DMS53 treated with DMSO at 0.1 percent for 48 hours (cell line): ENCODE data around the gene RIPOR2.

Experiments
- DNase-seq: peaks from one replicate; lab custom pipeline; 2025; ENCODE audit not compliant: unreplicated experiment; lab: John Stamatoyannopoulos, UW

The RIPOR2 gene

DNA sequence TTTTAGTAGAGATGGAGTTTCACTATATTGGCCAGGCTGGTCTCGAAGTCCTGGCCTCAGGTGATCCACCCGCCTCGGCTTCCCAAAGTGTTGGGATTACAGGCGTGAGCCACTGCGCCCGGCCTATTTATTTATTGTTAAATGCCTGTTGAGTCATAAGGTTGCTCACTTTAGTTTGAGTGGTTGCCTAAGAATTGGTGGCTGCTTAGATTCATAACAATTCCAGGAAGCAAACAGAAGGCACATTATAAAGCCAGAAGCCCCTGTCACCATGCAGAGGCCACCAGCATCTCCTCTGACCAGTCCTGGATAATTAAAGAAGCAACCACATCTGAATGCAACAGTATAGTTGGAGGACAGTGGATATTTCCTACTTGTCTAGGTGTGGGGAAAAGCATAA, 113.1 kb downstream of the RIPOR2 start:
- no peak for DNase-seq

DNA sequence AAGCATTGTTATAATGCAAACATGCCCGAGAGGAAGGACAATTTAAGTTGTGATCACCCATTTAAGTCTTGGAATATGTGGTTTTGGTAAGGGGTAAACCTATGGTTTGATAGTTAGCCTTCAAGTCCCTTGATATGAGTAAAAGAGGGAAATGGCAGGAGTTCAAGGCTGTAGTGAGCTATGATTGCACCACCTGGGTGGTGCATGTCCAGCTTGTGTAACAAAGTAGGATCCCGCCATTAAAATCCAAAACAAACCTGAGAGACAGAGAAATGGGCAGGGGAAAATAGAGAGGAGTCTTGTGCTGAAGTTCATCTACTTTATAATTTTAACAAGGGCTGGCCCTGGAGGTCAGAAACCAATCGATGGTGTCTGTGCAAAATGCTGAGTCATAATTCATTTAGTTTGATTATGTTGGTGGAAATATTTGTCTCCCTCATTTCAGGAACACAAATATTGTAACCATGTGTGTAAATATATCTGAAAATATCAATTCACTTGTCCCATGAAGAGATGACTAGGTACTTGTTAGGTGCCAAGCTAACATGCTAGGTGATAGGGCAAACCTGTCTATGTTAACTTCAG, 113.8 kb downstream of the RIPOR2 start:
- no peak for DNase-seq

DNA sequence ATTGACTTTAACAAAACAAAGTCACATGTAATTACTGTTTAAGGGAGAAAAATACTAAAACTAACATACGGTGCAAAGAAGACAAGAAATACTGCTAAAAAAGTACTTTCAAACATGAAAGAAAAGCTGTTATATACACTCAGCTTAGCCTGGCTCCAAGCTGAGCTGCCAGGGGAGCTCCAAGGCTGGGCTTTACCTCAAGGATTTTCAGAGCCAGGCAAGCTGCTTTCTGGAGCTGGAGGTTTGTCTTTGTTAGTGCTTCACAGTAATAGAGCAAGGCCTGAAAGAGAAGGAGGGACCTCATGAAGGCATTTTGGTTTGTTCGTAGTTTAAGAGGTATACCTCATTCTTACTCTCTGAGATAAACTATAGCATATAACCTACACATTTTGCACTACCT, 117.4 kb downstream of the RIPOR2 start:
- DNase-seq: no peak

DNA sequence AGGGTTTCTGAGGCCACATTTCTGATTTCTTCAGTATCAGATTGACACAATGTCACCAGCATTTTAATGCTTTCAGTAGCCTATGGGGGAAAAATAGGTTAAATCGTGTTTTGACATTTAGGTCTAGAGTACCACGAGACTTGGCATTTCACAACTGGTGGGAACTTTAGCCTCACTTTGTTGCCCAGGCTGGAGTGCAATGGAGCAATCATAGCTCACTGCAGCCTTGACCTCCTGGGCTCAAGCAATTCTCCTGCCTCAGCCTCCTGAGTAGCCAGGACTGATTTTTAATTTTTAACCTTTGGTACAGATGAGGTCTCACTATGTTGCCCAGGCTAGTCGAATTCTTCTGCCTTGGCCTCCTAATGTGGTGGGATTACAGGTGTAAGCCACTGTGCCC, 126.0 kb downstream of the RIPOR2 start:
- no peak for DNase-seq

DNA sequence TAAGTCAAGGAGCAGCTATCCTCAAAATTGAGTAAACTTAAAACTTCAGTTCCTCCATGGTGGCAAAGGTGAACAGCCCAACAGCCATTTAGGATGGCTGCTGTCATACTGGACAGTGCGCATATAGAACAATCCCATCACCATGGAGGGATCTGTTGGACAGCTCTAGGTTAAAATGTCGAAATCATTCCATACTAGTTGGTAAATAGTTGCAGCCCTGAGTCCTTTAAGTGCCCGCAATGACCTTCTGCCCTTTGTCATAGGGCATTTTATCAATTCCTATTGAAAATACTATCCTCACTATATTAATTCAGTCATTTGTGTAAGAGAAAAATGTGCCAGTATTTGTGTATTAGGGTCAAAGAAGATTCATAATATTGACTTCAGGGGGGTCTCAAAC, 128.2 kb downstream of the RIPOR2 start:
- no peak for DNase-seq

DNA sequence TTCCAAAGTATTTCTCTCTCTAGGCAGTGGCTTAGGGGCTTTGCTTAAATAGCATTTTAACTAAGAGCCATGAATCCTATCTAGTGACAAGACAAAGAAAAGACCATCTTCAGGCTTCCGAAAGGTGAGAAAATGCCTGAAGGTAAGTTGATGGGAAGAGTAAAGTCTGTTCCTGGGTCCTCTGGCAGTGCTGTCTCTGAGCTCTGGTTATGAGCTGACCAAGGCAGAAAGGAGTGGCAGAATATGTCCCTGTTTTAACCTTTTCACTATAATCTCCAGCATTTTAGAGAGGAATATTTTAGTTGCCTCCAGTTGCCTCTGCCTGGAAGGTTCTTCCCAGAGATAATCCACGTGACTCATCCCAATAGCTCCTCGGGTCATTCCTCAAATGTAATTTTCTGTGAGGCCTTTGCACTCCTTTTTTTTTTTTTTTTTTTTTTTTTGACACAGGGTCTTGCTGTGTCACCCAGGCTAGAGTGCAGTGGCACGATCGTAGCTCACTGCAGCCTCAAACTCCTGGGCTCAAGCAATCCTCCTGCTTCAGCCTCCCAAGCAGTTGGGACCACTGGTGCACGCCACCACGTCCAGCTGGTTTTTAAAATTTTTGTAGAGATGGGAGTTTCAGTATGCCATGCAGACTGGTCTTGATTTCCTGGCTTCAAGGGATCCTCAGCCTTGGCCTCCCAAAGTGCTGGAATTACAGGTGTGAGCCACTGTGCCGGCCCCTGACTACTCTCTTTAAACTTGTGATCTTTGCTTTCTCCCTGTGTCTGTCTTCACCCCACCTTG, 133.3 kb downstream of the RIPOR2 start:
- no peak for DNase-seq

DNA sequence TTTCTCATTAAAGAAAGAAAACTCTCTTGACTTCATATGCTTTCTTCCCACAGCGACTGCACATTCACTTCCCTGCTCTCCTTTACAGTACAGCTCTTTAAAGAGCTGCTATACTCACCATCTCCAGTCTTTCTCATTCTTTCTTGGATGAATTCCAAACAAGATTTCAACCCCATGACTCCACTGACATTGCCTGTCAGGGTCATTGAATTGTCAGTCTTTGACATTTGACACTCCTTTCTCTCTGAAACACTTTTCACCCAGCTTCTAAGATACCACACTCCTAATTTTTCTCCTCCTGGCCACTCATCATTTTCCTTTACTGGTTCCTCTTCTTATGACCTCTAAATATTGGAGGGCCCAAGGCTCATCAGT, 136.2 kb downstream of the RIPOR2 start:
- DNase-seq: no peak

DNA sequence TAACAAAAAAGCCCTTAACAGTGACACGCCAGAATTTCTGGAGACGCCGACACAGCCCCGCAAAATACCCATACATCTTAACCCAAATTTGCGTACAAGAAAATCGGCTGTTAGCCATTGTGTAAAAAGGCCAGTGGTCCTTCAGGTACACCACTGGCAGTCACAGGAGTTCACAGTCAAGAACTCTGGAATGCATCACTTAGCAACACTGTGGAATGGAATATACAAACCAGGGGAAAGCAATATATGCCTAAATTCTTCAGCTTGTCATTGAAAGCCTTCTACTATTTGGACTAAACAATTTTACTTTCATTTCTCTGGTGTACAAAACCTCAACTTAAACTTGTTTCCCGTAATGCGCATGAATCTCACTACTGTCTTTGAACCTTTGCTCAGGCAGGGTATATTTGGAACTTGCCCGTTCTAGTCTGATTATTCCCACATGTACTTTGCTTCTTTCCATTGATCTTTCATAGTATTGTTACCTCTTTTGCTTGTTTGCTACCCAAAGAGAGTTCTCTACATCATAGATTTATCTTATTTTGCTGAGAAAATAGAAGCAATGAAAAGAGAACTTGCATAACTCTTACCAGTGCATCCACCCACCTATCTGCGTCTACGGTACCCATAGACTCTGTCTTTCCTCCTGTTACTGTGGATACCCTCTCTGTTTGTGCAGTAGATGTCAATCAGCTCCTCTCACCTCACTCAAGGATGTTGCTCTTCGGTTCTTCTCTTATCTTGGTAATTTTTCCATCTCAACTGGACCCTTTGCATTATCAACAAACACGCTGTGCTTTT, 136.8 kb downstream of the RIPOR2 start, which contains the start of gene ARMH2:
Gene ARMH2, minus strand, starts transcription at position 178 of the 801 bp plus-strand sequence. Its CDS starts 60 bp downstream, at position 118.
- no peak for DNase-seq

DNA sequence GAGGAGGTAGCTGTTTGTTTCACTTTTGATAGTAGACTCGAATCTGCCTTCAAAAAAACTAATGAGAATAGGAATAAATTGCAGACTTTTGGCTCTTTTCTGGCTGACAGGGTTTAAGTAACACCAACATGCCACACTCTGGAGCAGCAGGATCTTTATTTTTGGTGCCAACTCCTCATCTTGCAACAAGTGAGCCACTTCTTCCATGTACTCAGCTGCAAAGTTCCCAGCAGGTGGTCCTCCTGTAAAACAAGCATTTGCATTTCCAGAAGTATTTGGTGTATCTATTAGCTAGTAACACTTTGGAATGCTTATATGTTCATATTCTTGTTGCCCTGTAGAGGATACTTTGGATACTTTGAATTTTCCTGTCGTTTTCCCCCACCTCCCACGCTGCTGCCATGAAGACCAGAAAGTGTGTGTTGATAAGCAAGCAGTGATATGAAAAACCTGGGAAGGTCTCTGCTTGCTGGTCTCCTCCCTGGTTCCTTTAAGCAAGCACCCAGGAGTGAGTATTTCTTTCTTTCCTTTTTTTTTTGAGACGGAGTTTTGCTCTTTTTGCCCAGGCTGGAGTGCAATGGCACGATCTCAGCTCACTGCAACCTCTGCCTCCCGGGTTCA, 138.1 kb downstream of the RIPOR2 start:
- no peak for DNase-seq

DNA sequence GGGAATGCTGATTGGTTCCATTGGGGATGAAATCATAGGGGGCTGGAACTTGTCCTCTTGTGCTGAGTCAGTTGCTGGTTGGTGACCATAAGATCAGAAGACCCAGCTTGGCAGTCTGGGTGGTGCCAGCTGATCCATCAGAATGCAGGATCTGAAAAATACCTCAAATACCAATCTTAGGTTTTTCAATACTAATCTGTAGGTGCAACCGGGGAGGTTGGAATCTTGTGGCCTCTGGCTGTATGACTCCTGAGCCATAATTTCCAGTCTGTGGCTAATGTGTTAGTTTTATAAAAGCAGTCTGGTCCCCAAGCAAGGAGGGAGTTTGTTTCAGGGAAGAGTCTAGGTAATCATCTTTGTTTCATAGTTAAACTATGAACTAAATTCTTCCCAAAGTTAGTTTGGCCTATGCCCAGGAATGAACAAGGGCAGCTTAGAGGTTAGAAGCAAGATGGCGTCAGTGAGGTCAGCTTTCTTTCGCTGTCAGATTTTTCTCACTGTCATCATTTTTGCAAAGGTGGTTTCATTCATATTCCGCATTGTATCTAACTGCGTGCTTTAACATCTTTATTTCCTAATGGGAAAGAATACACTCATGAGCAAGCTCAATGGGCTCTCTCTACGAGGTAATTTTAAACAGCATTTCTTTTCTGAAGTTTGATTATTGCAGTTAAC, 139.0 kb downstream of the RIPOR2 start:
- no peak for DNase-seq

DNA sequence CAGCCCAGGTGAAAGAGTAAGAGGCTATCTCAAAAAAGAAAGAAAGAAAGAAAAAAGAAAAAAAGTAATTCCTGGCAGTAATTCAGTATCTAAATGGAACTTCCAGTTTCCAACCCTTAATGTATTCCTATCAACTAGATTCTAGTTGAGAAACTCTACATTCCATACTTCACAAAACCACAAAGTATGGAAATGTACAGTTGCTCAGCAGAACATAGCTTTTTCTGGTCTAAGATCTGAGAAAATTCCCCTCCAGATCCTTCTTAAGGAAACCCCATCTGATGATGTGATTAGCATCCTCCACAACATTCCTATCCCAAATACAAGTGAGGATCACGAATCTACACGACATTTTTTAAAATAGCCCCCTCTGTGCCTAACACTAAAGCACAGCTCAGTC, 140.7 kb downstream of the RIPOR2 start:
- no peak for DNase-seq

DNA sequence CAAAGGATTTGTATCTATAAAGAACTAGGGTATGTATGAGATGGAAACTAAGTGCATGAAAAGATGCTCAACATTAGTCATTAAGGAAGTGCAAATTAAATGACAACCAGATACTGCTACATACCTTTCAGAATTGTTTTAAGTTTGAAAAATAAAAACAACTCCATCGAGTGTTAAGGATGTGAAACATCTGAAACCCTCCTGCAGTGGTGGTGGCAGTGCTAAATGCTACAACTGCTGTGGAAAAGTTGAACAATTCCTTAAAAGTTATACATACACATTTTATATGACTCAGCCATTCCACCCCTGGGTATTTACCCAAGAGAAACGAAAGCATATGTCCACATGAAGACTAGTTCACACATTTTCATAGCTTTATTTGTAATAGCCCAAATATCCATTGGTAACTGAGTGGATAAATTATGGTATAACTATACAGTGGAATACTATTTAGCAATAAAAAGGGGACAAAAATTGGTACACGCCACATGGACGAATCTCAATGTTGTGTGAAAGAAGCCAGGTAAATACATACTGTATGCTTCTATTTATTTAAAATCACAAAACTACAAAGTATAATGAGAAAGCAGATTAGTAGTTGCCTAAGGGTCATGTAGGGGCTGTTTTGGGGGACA, 147.6 kb downstream of the RIPOR2 start:
- DNase-seq: no peak

DNA sequence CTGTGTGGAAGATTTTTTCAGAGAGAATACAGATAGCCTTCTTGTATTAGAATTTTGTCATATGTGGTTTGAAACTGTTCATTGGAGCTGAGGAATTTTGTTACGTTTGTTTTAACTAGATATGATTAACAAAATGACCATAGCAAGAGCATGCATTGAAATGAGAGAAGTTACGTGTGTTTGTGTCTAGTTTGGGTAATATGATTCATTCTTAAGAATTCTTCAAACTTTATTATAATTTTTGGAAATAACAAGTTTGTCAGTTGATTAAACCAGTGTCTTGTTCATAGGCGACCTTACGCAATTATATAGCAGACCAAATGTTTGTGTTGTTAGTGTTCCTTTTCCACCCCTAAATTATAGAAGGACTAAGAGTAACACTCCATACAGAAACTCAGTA, 155.6 kb downstream of the RIPOR2 start:
- DNase-seq: no peak

DNA sequence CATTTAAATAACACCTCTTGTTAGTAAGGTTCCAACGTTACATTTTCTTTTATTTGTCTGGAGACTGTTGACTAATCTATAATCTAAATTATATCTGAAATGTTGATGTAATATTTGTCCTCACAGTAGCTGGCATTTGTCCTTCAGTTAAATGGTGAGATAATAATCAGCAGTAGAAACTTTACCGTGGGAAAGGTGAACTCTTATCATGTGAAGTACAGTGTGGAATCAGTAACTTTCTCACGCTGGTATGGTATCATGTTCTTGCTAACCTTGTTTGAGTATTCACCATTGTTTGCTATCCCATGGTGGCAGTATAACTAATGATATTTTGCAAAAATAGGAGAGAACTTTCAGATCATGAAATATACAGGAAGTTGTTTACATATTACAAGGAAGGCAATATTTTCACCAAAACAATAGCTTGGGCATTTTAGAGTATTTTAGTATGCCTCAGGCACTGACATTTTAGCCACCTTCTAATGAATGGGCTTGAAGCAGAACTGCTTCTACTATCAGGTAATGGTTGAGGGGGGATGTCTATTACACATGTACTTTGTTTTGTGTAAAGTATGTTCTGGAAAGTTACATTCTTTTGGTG, 156.2 kb downstream of the RIPOR2 start:
- no peak for DNase-seq

DNA sequence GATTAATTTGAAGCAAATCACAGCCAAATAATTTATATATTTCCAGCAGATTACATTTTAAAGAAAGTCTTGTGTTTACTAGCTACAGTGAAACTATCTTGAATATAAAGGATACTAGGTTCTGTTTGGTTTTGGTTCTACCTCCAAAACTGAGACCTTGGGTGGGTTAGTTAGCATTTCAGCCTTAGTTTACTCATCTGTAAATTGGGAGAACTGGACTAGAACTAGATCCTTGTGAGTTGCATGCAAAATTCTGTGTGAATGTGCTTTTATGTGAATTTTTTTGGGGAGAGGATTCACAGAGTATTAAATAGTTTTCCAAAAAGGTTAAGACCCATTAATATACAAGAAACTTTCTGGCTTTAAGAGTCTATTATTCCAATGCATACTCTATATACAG, 156.9 kb downstream of the RIPOR2 start:
- DNase-seq: no peak

DNA sequence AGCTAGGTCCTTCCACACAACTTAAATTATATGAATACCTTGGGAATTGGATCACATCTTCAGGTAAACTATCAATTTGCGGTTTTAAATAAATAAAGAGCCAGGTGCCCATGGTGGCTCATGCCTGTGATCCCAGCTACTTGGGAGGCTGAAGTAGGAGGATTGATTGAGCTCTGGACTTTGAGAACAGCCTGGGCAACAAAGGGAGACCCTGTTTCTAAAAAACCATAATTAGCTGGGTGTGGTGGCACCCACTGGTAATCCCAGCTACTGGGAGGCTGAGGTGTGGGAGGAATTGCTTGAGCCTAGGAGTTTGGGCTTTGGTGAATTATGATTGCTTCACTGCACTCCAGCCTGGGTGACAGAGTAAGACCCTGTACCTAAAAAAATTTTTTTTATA, 157.6 kb downstream of the RIPOR2 start:
- DNase-seq: no peak

DNA sequence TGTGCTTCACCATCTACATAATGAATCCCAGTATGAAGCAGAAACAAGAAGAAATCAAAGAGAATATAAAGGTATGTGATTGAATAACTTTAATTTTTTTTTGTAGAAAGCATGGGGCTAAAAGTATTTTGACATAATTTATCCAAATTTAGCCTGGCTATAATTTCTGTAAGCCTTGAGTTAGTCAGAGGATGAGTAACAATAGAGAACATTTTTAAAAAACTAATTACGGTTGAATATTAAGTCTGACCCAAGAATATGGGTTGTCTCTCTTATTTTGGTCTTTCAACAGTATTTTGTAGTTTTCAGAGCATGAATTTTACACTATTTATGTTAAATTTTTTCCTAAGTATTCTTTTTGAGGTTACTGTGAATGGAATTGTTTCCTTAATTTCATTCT, 158.5 kb downstream of the RIPOR2 start:
- no peak for DNase-seq

DNA sequence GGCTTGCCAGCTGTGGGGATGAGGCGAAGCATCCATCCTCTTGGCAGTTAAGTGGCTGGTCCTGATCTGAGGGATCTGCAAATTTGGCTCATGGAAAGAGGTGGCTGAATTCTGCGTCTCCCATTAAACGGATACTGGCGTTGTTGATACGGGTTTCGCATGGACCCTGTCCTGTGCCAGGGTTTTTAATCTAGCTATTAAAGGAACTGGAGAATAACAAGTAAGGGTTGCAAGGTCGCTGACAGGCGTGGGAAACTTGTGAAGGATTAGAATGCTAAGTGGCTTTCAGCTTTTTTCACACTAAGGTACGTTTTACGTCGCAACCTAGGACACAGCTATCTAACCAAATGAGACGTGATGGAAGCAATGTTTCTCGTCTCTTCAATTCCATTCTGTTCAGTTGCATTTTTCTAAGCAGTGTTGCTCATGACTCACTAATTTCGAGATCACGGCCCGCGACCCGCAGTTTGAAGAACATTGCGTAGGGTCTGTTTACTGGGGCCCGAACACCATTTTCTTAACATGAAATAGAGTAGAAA, 160.2 kb downstream of the RIPOR2 start:
- DNase-seq: no peak

DNA sequence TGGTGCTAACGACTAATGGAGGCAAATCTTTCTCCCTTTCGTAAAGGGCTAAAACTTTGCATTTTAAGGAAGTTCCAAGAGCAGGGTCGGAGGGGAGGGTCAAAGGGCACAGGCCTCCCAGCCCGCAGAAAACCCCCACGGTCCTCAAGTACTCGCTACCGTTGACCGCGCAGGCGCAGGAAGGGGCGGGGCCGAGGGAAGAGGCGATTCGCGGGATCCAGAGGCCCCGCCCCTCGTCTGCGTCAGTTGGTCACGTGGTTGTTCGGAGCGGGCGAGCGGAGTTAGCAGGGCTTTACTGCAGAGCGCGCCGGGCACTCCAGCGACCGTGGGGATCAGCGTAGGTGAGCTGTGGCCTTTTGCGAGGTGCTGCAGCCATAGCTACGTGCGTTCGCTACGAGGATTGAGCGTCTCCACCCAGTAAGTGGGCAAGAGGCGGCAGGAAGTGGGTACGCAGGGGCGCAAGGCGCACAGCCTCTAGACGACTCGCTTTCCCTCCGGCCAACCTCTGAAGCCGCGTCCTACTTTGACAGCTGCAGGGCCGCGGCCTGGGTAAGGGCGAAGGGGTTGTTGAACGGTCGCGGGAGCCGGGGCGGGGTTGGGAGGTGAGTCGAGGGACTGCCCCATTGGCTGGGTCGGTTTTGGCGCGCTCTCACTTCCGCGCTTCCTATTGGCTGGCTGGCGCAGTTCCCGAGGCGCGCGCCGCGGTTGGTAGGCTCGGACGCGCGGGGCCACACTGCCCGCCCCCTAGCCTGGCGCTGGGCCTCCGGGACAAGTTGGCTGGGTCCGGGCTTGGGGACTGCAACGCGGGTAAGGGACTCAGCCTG, 160.9 kb downstream of the RIPOR2 start, which contains the start of gene GMNN:
Gene GMNN, plus strand, starts transcription at position 242 of the 824 bp plus-strand sequence. CDS start 2,310 bp downstream, outside the sequence.
- peak; percentile 95 for DNase-seq
